Muscle layer of colon (tissue), 2 donors: ENCODE data around the gene CALML4.
"Not testable (repeated sequence)": the region's sequence is repeated elsewhere in the genome, so short reads cannot be mapped to it uniquely, and the experiment has no call there.

Experiments used
- H3K27ac ChIP-seq: one replicate; pipeline ENCODE4 v1.7.0; 2013; ENCODE audit warnings: low read depth, mild to moderate bottlenecking, low read length, moderate library complexity
- H3K27me3 ChIP-seq, 2 donors: one replicate each; pipeline ENCODE4 v1.7.0; 2013; ENCODE audit warnings: low read length in 2 of 2, mild to moderate bottlenecking in 2 of 2; ENCODE audit not compliant: insufficient read depth in 2 of 2, control insufficient read depth in 1 of 2
- H3K36me3 ChIP-seq: one replicate; pipeline ENCODE4 v1.7.0; 2013; ENCODE audit warnings: mild to moderate bottlenecking, low read length; ENCODE audit not compliant: insufficient read depth
- H3K4me1 ChIP-seq: one replicate; pipeline ENCODE4 v1.7.0; 2013; ENCODE audit warnings: mild to moderate bottlenecking, low read length; ENCODE audit not compliant: insufficient read depth
- H3K4me3 ChIP-seq, 2 donors: one replicate each; pipeline ENCODE4 v1.7.0; 2013; ENCODE audit warnings: low read length in 2 of 2, low read depth in 1 of 2, mild to moderate bottlenecking in 1 of 2, moderate library complexity in 1 of 2
- H3K9ac ChIP-seq: one replicate; pipeline ENCODE4 v1.7.0; 2013; ENCODE audit warnings: low read length
- H3K9me3 ChIP-seq: one replicate; pipeline ENCODE4 v1.7.0; 2013; ENCODE audit warnings: mild to moderate bottlenecking, low read length
- donor health status: abdominal sarcoma.
- donor health status: Adenocarcinoma of cecum.

CALML4 gene

GRCh38 chr15:68203956-68204355 lies 1.2 kb downstream of the CALML4 start:
- H3K27me3 ChIP-seq, result no peaks in the 10 kb centered on the region
- H3K4me1 ChIP-seq, result peaks cover 30% of the 10 kb centered on the region
- H3K4me3 ChIP-seq, result no peak overlapping the region
- no peaks in the 10 kb centered on the region for H3K36me3 ChIP-seq
- H3K9me3 ChIP-seq, result no peaks in the 10 kb centered on the region
- no peak overlapping the region for H3K27ac ChIP-seq
- H3K9ac ChIP-seq, result no peak overlapping the region

GRCh38 chr15:68203486-68203885 lies 1.6 kb downstream of the CALML4 start:
- Histone ChIP-seq H3K4me3 (no peak overlapping the region), H3K9me3 (no peaks in the 10 kb centered on the region), H3K4me1 (peaks cover 30% of the 10 kb centered on the region), H3K9ac (no peak overlapping the region), H3K27ac (no peak overlapping the region), H3K27me3 (no peaks in the 10 kb centered on the region), H3K36me3 (no peaks in the 10 kb centered on the region)

- not testable (repeated sequence) for H3K27ac ChIP-seq, H3K4me3 ChIP-seq, H3K9ac ChIP-seq
Measured at GRCh38 chr15:68202994-68203393, 2.1 kb downstream of the CALML4 start.

GRCh38 chr15:68201879-68202261 lies 3.3 kb downstream of the CALML4 start:
- Histone ChIP-seq H3K9me3 (no peaks in the 10 kb centered on the region), H3K27me3 (no peaks in the 10 kb centered on the region), H3K36me3 (no peaks in the 10 kb centered on the region), H3K27ac (no peak overlapping the region), H3K9ac (no peak overlapping the region), H3K4me3 (no peak overlapping the region), H3K4me1 (peaks cover 35% of the 10 kb centered on the region)

More at GRCh38 chr15:68202994-68203393, 2.1 kb downstream of the CALML4 start:
- not testable (repeated sequence) for H3K27me3 ChIP-seq, H3K36me3 ChIP-seq, H3K9me3 ChIP-seq
- H3K4me1 ChIP-seq, result peaks cover 30% of the 10 kb centered on the region

GRCh38 chr15:68201153-68201878 lies 3.8 kb downstream of the CALML4 start:
- no peak overlapping the region for H3K4me3 ChIP-seq
- H3K9ac ChIP-seq, result no peak overlapping the region
- no peaks in the 10 kb centered on the region for H3K27me3 ChIP-seq
- no peaks in the 10 kb centered on the region for H3K9me3 ChIP-seq
- peaks cover 36% of the 10 kb centered on the region for H3K4me1 ChIP-seq
- no peak overlapping the region for H3K27ac ChIP-seq
- H3K36me3 ChIP-seq, result no peaks in the 10 kb centered on the region

GRCh38 chr15:68200016-68200861 lies 4.9 kb downstream of the CALML4 start:
- H3K9me3 ChIP-seq, result no peaks in the 10 kb centered on the region
- no peak overlapping the region for H3K4me3 ChIP-seq
- no peak overlapping the region for H3K9ac ChIP-seq
- H3K4me1 ChIP-seq, result peaks cover 29% of the 10 kb centered on the region
- H3K36me3 ChIP-seq, result no peaks in the 10 kb centered on the region
- H3K27ac ChIP-seq, result no peak overlapping the region
- no peaks in the 10 kb centered on the region for H3K27me3 ChIP-seq

GRCh38 chr15:68199340-68199739 lies 5.8 kb downstream of the CALML4 start:
- H3K27ac ChIP-seq, result no peak overlapping the region
- H3K4me1 ChIP-seq, result peaks cover 20% of the 10 kb centered on the region
- H3K4me3 ChIP-seq, result no peak overlapping the region
- no peak overlapping the region for H3K9ac ChIP-seq
- H3K27me3 ChIP-seq, result no peaks in the 10 kb centered on the region
- H3K9me3 ChIP-seq, result no peaks in the 10 kb centered on the region
- no peaks in the 10 kb centered on the region for H3K36me3 ChIP-seq

- H3K36me3 ChIP-seq, result peaks cover under 1% of the 10 kb centered on the region
- no peak overlapping the region for H3K9ac ChIP-seq
- no peaks in the 10 kb centered on the region for H3K27me3 ChIP-seq
- H3K27ac ChIP-seq, result no peak overlapping the region
- no peaks in the 10 kb centered on the region for H3K9me3 ChIP-seq
- no peak overlapping the region for H3K4me3 ChIP-seq
- H3K4me1 ChIP-seq, result peaks cover 25% of the 10 kb centered on the region
Measured at GRCh38 chr15:68197661-68198437, 7.3 kb downstream of the CALML4 start.

- no peak overlapping the region for H3K27ac ChIP-seq
- peaks cover 33% of the 10 kb centered on the region for H3K4me1 ChIP-seq
- H3K27me3 ChIP-seq, result no peaks in the 10 kb centered on the region
- H3K9me3 ChIP-seq, result no peaks in the 10 kb centered on the region
- H3K9ac ChIP-seq, result no peak overlapping the region
- peaks cover 6% of the 10 kb centered on the region for H3K36me3 ChIP-seq
- H3K4me3 ChIP-seq, result no peak overlapping the region
Measured at GRCh38 chr15:68197170-68197492, 8.0 kb downstream of the CALML4 start.

- Histone ChIP-seq H3K4me3 (no peak overlapping the region), H3K36me3 (peaks cover 6% of the 10 kb centered on the region), H3K27me3 (no peaks in the 10 kb centered on the region), H3K4me1 (peaks cover 38% of the 10 kb centered on the region), H3K9me3 (no peaks in the 10 kb centered on the region), H3K27ac (no peak overlapping the region), H3K9ac (no peak overlapping the region)
Measured at GRCh38 chr15:68196445-68197169, 8.5 kb downstream of the CALML4 start.
